WTC11 (cell line): ENCODE measurements around the gene ADAT1. TPM values are rescaled to one million over a fixed set of nuclear protein-coding genes. Genes with fewer than 3 reads are reported as not detected.

Source experiments
- ATAC-seq: fragments of 200-7000 bp; cut with Tn5 transposase; 2 replicates; pipeline ENCODE4 v1.10.0; 2021; ENCODE audit warnings: mild to moderate bottlenecking, moderate library complexity
- CTCF ChIA-PET: fragments of 300-600 bp; sonication (Branson Sonifier 250); formaldehyde crosslinking; loops from one replicate; lab custom pipeline; 2021; ENCODE audit warnings: antibody characterized with exemption; lab: Charles Lee
- POLR2A ChIA-PET: fragments of 350-600 bp; sonication (Branson Sonifier 250); formaldehyde crosslinking; loops from one replicate; lab custom pipeline; 2021; ENCODE audit warnings: antibody characterized with exemption; lab: Charles Lee
- DNase-seq: peaks from one replicate; pipeline ENCODE4 v3.0.0; 2021; ENCODE audit warnings: low spot score
- H3K27ac Mint-ChIP-seq: 2 replicates; pipeline ENCODE4 v1.8.0; 2021; ENCODE audit warnings: mixed read lengths
- H3K27me3 Mint-ChIP-seq: 2 replicates; pipeline ENCODE4 v1.8.0; 2021; ENCODE audit warnings: low read depth, mild to moderate bottlenecking, moderate library complexity, mixed read lengths
- H3K36me3 Mint-ChIP-seq: 2 replicates; pipeline ENCODE4 v1.8.0; 2021; ENCODE audit warnings: mixed read lengths
- H3K4me1 Mint-ChIP-seq: 2 replicates; pipeline ENCODE4 v1.8.0; 2022; ENCODE audit warnings: mixed read lengths
- H3K4me3 Mint-ChIP-seq: 2 replicates; pipeline ENCODE4 v1.8.0; 2021; ENCODE audit warnings: mild to moderate bottlenecking, moderate library complexity, mixed read lengths
- H3K9me3 Mint-ChIP-seq: 2 replicates; pipeline ENCODE4 v1.8.0; 2021; ENCODE audit warnings: mixed read lengths
- AFF4 ChIP-seq: sonication (generic); formaldehyde crosslinking; IDR thresholded peaks from 2 replicates; pipeline ENCODE4 v1.8.1; 2023; ENCODE audit warnings: mild to moderate bottlenecking, missing genetic modification reagents, borderline replicate concordance
- E2F5 ChIP-seq: sonication (generic); formaldehyde crosslinking; IDR thresholded peaks from 2 replicates; pipeline ENCODE4 v1.8.1; 2022; ENCODE audit warnings: mild to moderate bottlenecking, moderate library complexity, missing genetic modification reagents
- EMX1 ChIP-seq: fragments of 250-450 bp; sonication (Bioruptor Pico); IDR thresholded peaks from 2 replicates; pipeline ENCODE4 v1.8.0; 2021; ENCODE audit warnings: mild to moderate bottlenecking
- FOXP4 ChIP-seq: sonication (generic); formaldehyde crosslinking; IDR thresholded peaks from 2 replicates; pipeline ENCODE4 v1.8.0; 2022; ENCODE audit warnings: mild to moderate bottlenecking, missing genetic modification reagents
- MLX ChIP-seq: sonication (generic); formaldehyde crosslinking; IDR thresholded peaks from 2 replicates; pipeline ENCODE4 v1.8.1; 2023; ENCODE audit warnings: mild to moderate bottlenecking, missing genetic modification reagents, moderate library complexity
- MYBL2 ChIP-seq: sonication (generic); formaldehyde crosslinking; IDR thresholded peaks from 2 replicates; pipeline ENCODE4 v1.8.1; 2023; ENCODE audit warnings: mild to moderate bottlenecking, moderate library complexity, missing genetic modification reagents
- NFE2L1 ChIP-seq: sonication (generic); formaldehyde crosslinking; IDR thresholded peaks from 2 replicates; pipeline ENCODE4 v1.8.1; 2023; ENCODE audit warnings: missing genetic modification reagents
- NR2C2 ChIP-seq: sonication (generic); formaldehyde crosslinking; IDR thresholded peaks from 2 replicates; pipeline ENCODE4 v1.8.0; 2022; ENCODE audit warnings: mild to moderate bottlenecking, missing genetic modification reagents
- OVOL2 ChIP-seq: fragments of 250-450 bp; sonication (Bioruptor Pico); IDR thresholded peaks from 2 replicates; pipeline ENCODE4 v1.9.0; 2021; ENCODE audit warnings: mild to moderate bottlenecking, borderline replicate concordance
- SMAD4 ChIP-seq: sonication (generic); formaldehyde crosslinking; IDR thresholded peaks from 2 replicates; pipeline ENCODE4 v1.8.0; 2022; ENCODE audit warnings: mild to moderate bottlenecking, missing genetic modification reagents
- TCF7 ChIP-seq: sonication (generic); formaldehyde crosslinking; IDR thresholded peaks from 2 replicates; pipeline ENCODE4 v1.8.0; 2022; ENCODE audit warnings: mild to moderate bottlenecking, low read depth, missing genetic modification reagents, moderate library complexity
- ZBTB21 ChIP-seq: sonication (generic); formaldehyde crosslinking; IDR thresholded peaks from 2 replicates; pipeline ENCODE4 v1.8.1; 2023; ENCODE audit warnings: mild to moderate bottlenecking, missing genetic modification reagents, borderline replicate concordance
- ZNF396 ChIP-seq: fragments of 250-450 bp; sonication (Bioruptor Pico); IDR thresholded peaks from 2 replicates; pipeline ENCODE4 v1.8.0; 2021; ENCODE audit warnings: mild to moderate bottlenecking, moderate library complexity, borderline replicate concordance
- ZNF416 ChIP-seq: fragments of 250-450 bp; sonication (Bioruptor Pico); IDR thresholded peaks from 2 replicates; pipeline ENCODE4 v1.9.0; 2021; ENCODE audit warnings: mild to moderate bottlenecking, inconsistent platforms
- total RNA-seq: library from RNA; stranded (reverse); gene quantifications from 3 replicates; pipeline ENCODE4 v1.2.3, GENCODE V29; 2021
- TF ChIP-seq, protein P1 (sequence below): fragments of 250-450 bp; sonication (Bioruptor Pico); IDR thresholded peaks from 2 replicates; pipeline ENCODE4 v1.9.0; 2021; ENCODE audit warnings: moderate library complexity, mild to moderate bottlenecking, inconsistent platforms, borderline replicate concordance

Gene ADAT1
- total RNA-seq, 1 experiment from 2014 or later, result 46.0 TPM

DNA sequence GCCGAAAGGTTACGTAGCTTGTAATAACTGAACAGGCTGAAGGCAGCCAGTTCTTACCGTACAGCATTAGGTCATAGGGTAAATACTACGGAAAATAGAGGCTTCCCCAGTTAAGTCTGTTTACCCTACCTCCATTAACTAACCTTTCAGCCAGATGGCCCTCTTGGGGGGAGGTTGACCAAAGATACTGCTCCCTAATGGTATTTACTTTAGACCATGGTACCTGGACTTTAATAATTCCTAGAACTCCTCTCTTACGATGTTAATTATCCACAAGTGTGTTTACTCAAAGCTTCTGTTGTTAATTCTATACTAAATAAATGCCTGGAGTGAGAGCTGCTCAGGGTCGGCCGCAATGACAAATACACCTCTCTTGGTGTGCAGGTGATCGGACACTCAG, 9.8 kb upstream of the ADAT1 start:
- ChIA-PET POLR2A (no interaction called here), CTCF (no interaction called here)

GRCh38 chr16:75630052-75630451, 7.0 kb upstream of the ADAT1 start:
- no peak overlapping the region for H3K4me3 Mint-ChIP-seq
- POLR2A ChIA-PET, result no interaction called here
- no peaks in the 10 kb centered on the region for H3K27me3 Mint-ChIP-seq
- CTCF ChIA-PET, result no interaction called here
- DNase-seq (no peak), ATAC-seq (no peak)
- no peak overlapping the region for H3K27ac Mint-ChIP-seq
- peaks cover 86% of the 10 kb centered on the region for H3K36me3 Mint-ChIP-seq
- no peaks in the 10 kb centered on the region for H3K4me1 Mint-ChIP-seq
- H3K9me3 Mint-ChIP-seq, result no peaks in the 10 kb centered on the region
- TF ChIP-seq NR2C2 (CRISPR knock-in tag) (no peak), ZBTB21 (CRISPR knock-in tag) (no peak), ZNF396 (no peak), NFE2L1 (CRISPR knock-in tag) (no peak), ZNF416 (CRISPR knock-in tag) (no peak), TCF7 (CRISPR knock-in tag) (no peak), EMX1 (CRISPR knock-in tag) (no peak), FOXP4 (CRISPR knock-in tag) (no peak), OVOL2 (CRISPR knock-in tag) (no peak), SMAD4 (no peak), MYBL2 (CRISPR knock-in tag) (no peak)

More for the DNA sequence above, 9.8 kb upstream of the ADAT1 start:
- peaks cover 90% of the 10 kb centered on the region for H3K36me3 Mint-ChIP-seq
- no peaks in the 10 kb centered on the region for H3K9me3 Mint-ChIP-seq
- no peak overlapping the region for H3K27ac Mint-ChIP-seq
- no peak for DNase-seq
- H3K4me3 Mint-ChIP-seq, result no peak overlapping the region
- no peak for TF ChIP-seq AFF4 (CRISPR knock-in tag)
- TF ChIP-seq FOXP4 (CRISPR knock-in tag), result no peak
- H3K4me1 Mint-ChIP-seq, result no peaks in the 10 kb centered on the region
- no peaks in the 10 kb centered on the region for H3K27me3 Mint-ChIP-seq
- ATAC-seq, result no peak

DNA sequence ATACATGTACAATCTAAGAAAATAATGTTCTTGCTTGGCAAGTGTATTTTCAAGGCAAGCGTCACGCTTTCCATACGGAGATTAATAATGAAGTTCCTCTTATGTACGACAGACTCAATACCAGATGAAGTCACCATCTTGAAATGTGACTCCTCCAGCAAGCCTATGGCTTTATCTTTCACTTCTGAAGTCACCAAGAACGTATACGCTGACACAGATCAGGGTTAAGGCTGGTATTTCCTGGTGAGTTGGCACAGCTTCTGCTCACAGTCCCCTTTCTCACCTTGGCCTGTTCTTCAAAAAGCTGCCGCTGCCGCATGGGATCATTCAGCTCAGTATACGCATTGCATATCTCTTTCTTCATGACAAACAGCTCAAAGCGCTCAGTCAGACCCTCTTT, 6.1 kb upstream of the ADAT1 start:
- ATAC-seq, result no peak
- DNase-seq, result no peak
- no peaks in the 10 kb centered on the region for H3K27me3 Mint-ChIP-seq
- H3K36me3 Mint-ChIP-seq, result peaks cover 81% of the 10 kb centered on the region
- ChIA-PET CTCF (no interaction called here), POLR2A (no interaction called here)
- no peak overlapping the region for H3K4me3 Mint-ChIP-seq
- H3K27ac Mint-ChIP-seq, result no peak overlapping the region
- H3K4me1 Mint-ChIP-seq, result no peaks in the 10 kb centered on the region
- H3K9me3 Mint-ChIP-seq, result no peaks in the 10 kb centered on the region
- TF ChIP-seq E2F5 (CRISPR knock-in tag) (no peak), MLX (CRISPR knock-in tag) (no peak)
- TF ChIP-seq, protein P1, sequence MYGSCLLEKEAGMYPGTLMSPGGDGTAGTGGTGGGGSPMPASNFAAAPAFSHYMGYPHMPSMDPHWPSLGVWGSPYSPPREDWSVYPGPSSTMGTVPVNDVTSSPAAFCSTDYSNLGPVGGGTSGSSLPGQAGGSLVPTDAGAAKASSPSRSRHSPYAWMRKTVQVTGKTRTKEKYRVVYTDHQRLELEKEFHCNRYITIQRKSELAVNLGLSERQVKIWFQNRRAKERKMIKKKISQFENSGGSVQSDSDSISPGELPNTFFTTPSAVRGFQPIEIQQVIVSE (CRISPR knock-in tag), result no peak
